ENCODE data around the gene PARD3B. TPM values are rescaled to one million over a fixed set of nuclear protein-coding genes. Genes with fewer than 3 reads are reported as not detected.

PARD3B gene
- total RNA-seq, 1 experiment from 2014 or later: 5.8 TPM

DNA sequence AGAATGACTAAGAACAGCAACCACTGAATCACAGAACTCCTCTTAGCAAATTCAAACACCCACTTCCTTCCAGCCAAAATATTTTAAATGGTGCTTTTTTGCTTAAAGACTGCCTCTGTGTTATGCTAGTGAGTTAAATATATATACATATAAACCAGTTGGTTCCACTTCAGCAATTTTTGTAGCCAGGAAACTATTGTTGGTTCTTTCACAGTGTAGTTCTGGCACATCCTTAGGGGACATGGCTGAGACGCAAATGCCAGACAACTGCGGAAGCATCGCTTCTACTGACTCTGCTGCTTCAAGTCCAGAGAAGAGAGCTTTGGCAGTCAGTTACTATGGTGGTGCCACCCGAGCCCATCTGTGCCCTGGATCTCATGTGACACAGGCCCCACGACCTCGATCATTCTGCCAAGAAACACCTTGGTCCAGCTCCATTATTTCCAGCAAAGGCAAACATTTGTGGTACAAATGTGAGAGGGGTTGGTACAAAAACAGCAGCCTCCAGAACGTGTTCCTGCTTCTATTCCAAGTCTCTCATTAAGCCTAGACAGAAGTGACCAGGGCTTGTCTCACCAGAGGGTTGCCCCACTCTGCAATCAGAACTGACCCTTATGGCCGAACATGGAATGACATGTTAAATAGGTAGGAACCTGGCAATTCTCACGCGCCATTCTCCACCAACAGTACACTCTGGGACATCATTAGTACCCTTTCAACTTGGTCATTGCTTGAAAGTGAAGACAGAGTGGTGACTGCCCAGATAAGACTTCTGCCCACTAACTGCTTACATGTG is 1019.3 kb downstream of the PARD3B start:
- DNase-seq (ENCODE audit: extremely low read depth, low read depth): no peak

DNA sequence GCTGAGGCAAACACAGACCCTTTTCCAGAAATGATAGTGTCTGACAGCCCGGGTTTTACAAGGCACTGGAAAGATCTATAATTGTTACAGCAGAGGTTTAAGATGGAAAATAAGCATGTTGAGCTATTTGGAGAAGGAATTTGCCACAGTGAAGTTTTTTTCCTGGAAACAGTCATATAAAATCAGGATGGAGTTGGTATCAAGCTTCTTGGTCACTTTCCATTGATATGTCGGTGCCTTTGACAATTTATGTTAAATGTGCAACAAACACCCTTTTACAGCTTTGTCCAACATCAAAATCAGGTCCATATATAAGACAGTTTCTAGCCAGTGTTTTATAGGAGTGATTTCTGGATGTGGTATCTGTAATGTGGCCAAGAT is 1019.9 kb downstream of the PARD3B start:
- no peak for DNase-seq (ENCODE audit: extremely low read depth, low read depth)

DNA sequence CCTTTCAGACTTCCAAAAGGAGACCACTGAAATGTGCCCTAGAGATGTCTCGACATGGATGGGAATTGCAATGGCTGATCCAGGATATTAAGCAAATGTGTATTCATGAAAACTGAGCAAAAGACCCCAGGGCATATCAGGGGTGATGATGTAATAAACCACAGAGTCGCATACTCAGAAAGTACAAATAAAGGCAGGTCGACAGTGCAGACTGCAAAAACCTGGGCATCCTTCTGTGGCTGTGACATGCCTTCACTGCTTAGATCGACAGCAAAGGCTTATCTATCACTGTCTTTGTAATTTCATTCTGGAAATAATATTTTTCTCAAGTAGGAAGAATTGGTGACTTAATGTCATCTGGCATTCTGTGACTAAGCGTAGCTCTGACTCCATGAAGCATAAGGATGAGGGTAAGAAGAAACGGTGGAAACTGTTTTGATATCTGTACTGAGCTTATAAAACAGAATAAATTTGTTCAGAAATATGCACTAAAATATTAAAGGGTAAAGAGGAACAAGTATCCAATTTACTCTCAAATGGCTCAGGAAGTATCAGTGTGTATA is 1021.4 kb downstream of the PARD3B start:
- DNase-seq (ENCODE audit: extremely low read depth, low read depth): no peak

DNA sequence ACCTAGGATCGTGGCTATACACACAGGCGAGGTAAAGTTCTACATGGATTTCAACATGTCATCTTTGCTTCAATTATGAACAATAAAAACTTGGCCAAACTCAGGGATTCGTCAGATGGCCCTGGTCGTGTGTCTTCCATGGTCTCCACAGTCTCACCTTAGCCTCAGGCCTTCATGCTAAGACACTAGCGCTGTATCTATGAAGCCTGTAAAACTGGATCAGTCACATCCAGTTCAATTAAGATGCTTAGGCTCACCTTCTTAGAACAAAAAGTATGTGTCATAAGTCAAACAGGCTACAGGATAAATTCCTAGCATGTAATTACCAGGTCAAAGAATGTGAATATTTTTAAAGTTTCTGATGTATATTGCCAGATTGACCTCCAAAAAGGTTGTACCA is 1023.3 kb downstream of the PARD3B start:
- no peak for DNase-seq (ENCODE audit: extremely low read depth, low read depth)

DNA sequence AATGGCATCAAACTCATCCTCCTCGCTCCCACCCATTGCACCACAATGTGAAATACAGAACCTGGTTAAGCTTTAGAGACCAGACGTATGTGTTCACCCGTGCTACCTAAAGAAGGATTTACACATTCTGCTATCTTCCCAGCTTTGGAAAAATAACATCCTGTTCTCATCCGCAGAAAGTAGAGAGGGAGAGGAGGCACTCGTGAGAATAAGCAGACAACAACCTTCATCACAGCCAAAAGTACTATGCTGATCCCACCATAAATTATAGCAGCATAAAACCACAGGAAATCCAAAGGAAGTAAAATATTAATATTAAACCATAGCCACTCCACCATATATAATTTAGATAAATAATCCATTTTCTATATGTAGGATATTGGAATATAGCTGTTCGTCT is 1025.4 kb downstream of the PARD3B start:
- no peak for DNase-seq (ENCODE audit: extremely low read depth, low read depth)

DNA sequence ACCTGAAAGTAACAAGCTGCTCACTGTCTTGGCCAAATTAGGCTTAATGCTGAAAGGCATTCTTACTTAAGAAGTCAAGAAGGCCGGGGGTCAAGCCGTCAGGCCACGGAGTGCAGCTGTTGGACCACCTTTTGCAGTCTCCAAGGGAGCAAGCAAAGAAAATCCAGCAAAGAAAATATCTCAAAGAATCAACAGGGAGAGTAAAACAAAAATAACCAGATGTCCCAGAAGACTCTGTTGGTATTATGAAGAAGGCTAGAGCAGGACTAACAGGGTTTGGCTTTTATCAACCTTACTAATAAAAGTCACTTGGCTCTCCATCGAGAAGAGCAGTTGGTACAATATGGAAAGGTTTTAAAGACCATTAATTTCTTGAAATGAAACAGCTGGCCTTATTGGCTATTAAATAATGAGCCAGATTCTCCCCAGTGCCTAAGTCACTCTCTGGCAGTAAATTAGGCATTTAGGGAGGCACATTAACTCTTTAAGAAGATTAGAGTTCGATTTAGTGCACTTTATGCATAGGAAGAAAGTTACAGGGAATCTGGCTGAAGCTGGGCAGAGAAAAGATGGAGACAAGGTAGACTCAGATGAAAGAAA is 1026.2 kb downstream of the PARD3B start:
- DNase-seq (ENCODE audit: extremely low read depth, low read depth): no peak

DNA sequence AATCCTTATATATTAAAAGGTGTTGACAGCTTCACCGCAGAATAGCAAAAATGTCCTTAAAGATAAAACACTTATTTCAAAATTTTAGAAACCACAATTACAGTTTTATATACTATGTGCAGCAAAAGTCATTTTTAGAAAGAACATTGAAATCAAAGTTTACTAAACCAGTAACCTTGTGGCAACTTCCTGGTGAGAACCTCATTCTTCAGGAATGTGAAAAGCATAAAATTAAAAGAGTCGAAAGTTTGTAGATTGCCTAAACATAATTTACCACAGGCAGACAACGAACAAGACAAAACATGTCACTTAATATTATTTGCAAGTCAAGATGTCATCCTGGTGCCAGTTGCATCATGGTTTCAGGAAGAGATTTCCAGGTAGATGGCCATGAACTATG is 1028.7 kb downstream of the PARD3B start:
- DNase-seq (ENCODE audit: extremely low read depth, low read depth): no peak

DNA sequence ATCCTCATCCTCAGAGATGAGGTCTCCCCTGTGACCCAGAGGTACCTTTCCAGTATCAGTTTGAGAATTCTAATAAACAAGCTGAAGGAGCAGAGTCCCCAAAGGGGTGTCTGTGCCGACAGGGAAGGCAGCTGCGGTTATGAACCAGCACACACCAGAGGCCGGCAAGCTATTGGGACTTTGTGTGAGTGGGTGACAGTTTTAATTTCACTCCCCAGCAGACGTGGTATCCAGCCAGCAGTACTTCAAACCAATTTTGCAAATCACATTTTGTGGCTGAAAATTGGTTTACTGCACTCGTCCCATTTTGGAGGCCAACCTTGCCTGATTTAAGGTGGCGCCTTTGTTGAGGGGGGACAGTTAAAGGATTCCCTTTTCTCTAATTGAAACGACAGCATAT is 1034.1 kb downstream of the PARD3B start:
- no peak for DNase-seq (ENCODE audit: extremely low read depth, low read depth)

DNA sequence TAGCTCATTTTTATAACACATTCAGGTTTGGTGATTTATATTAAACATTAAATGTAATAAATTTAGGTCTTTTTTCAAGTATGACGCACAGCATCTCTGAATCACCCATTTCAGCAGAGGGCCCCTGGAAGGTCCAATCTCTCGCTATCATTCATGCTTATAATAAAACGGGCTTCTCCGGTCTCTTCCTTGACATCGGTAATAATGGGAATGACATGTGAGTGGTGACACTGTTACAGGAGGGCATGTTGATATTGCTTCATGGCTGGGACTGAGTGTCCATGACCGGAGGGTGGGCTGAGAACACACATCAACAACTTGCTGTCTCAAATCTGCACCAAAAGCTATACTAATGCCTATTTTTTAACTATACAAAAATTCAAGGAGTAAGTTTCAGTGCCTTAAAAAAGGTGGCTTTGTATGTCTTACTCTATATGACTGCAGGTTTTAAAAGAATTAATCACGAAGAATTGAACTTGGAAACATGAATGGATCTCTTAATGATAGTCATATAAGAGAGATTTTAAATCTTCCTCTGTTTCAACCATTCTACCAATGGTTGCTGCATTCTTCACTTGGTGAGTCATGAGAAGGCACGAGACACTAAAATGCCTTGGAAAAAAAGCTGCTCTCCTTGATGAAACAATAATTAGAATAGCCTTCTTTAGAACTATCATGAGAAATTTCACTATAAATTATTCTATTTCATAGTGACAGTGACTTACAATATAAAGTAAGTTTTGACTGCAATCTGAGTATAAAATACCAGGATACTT is 1035.1 kb downstream of the PARD3B start:
- no peak for DNase-seq (ENCODE audit: extremely low read depth, low read depth)

DNA sequence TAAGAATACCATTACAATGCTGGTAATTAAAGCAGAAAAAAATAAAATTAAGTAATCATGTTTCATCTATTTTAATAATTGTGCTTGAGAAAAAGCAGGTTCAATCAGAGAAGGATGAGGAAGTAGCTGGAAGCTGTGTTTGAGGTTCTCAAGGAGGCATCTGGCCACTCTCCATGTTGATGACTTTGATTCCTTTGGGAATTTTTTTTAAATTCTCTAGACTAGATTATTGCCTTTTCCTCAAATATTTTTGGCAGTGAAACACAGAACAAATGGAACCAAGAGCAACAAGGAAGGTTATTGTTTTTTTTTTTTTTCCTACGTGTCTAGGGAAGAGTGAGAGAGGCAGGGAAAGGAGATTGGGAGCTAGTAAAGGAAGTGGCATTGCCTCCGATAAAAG is 1037.1 kb downstream of the PARD3B start:
- DNase-seq (ENCODE audit: extremely low read depth, low read depth): no peak

DNA sequence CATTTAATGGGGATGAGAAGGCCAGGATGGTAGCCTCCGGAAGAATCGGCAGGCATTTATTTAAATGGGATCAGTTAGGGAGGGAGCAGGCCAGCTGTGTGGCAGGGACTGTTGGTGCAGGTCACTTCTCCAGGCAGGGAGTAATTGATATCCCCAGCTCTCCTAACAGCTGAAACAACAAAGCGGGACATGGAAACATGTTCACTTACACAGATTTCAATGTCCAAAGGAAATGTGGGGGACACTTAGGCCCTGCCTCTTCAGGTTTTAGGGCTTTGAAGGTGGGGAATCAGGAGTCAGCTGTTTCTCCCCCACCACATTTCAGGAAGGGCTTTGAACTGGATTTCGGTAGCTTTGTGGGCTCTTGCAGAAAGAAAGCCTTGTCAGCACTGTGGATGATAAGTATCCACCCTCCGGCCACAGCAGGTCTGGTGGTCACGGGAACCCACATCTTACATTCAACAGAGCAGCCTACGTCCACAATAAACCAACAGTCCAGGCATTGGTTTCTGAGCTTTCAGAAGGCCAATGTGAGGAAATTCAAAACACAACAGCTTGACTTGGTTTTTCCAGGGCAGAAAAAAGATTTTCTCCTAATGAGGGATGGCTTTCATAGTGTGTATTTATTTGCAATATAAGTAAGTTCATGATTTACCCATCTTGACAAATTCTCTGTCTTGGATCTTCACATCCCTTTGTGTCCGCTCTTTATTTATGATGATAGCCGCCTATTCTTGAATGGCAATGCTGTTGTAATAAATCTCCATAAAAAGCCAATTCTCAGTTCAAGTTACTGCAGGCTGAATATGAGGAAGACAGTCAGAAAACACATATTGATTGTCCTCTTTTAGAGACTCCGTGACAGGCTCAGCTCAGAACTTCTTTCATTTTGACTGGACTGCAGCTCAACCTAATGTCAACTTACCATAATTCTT is 1040.4 kb downstream of the PARD3B start:
- no peak for DNase-seq (ENCODE audit: extremely low read depth, low read depth)

DNA sequence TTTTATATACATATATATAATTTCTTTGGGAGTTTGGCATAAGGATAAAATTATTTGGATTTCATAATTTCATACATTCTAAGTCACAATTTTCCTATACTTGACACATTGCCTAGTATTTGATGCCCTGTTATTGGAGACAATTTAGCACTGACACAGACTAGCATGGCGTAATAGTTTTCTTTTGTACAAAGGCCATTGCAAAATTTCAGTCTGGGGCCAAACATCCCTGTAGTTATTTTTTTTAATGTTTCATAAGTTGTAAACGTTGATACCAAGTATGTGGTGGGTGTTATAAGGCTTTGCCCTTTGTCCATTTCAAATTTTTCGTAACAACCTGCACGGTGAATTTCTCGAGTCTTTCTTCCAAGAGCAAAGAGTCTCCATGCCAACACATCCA is 1041.4 kb downstream of the PARD3B start:
- DNase-seq (ENCODE audit: extremely low read depth, low read depth): no peak

DNA sequence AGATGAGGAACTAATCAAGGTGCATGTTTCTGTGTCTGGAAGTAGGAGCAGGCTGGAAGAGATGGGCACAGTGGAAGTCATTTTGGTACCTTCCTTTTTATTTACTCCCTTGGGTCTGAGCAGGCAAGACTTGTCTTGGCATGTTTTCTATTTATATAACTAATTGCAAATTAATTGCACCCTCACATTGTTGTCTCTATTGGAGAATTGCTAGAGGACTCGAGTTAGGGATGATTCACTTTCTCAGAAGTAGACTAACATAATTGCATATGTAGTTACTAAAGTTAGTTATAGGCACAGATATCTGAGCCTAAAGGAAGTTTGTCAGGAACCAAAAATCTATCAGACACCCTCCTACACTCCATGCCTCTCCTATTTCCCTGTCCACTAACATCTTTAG is 1044.2 kb downstream of the PARD3B start:
- DNase-seq (ENCODE audit: extremely low read depth, low read depth): no peak

DNA sequence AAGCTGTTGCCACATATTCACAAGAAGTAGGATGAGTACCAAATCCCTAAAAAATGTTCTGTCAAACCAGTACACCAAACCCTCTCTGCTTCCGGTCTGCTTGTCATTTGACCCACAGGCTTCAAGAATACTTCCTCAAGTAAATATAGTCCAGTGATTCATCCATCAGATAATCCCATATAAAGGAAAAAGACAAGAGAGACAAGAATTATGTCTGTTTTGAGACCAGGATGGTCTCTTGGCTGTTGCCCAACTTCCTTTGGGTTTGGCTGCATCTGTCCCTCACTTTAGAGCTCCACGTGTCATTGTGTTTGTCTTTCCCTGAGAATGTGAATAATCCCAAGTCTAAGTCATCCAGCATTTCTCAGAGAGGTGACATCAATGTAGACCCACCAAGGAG is 1045.5 kb downstream of the PARD3B start:
- DNase-seq (ENCODE audit: extremely low read depth, low read depth): no peak

DNA sequence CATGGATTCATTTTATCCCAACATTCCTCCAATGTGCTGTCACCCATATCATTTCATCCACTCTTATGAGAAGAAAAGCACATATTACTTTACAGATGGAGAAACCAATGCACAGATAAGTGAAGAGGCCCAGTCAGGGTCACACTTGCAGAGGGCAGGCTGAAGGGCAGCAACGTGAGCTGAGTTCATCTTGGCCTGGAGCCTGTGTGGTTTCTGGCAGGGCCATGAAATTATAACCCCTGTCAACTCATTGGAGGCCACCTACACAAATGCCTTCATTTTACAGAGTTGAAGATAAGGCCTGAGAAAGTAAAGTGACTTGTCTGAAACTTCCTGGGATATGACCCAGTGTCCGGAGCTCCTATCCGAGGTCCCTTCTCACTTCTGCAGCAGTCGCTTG is 1048.6 kb downstream of the PARD3B start:
- DNase-seq (ENCODE audit: extremely low read depth, low read depth): no peak

DNA sequence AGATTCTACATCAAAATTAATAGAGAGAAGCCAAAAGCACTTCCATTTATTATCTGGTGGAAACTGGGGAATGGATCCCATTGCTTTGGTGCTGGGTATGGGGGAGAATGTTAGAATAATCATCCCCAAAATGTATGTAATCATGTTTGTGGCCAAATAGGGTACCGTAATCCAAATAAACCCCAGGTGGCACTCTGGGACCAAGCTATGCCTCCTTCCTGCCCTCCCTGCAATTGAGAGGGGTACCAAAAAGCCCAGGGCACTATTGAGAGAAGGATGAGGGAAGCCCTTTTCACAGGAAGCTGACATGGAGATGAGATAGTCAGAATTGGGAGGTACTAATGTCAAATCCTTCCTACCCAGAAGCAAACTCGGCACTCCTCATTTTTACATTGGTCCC is 1051.3 kb downstream of the PARD3B start:
- no peak for DNase-seq (ENCODE audit: extremely low read depth, low read depth)

DNA sequence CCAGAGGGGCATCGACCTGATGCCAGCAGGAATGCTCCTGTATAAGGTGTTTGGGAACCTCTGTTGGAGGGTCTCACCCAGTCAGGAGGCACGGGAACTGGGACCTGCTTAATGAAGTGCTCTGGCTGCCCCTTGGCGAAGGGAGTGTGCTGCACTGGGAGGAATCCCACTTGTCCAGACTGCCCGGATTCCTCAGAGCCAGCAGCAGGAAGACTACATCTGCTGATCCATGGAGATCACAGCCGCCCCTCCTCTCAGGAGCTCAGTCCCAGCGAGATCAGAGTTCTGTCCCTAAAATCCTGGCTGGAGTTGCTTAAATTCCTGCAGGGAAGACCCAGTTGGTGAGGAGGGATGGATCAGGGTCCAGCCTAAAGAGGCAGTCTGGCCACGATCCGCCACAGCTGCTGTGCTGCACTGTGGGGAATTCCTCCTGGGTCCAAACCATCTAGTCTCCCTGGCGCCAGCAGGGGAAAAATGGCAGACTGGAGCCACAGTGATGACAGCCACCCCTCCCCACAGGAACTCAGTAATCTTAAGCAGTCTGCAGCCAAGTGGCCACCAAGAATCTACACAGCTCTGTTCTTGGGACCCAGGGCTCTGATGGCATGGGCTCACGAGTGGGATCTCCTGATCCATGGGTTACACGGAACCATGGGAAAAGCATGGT is 1060.5 kb downstream of the PARD3B start:
- no peak for DNase-seq (ENCODE audit: extremely low read depth, low read depth)

DNA sequence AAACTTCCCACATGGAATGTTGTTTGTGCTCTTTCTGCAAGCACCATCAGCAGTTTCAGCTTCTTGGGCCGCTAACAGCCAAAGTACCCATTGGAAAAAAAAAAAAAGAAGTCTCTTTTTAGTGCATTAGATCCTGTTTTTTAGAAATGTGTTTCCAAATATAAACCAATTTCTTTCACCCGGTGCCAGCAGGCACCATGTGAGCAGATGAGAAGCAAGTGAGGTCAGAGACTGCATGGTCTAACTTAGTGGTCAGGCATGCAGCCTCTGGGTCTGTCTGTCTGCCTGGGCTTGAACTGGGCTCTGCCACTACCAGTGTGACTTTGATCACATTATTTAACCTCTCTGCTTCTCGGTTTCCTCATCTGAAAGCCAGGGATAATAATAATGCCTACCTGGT is 1061.9 kb downstream of the PARD3B start:
- DNase-seq (ENCODE audit: extremely low read depth, low read depth): no peak

DNA sequence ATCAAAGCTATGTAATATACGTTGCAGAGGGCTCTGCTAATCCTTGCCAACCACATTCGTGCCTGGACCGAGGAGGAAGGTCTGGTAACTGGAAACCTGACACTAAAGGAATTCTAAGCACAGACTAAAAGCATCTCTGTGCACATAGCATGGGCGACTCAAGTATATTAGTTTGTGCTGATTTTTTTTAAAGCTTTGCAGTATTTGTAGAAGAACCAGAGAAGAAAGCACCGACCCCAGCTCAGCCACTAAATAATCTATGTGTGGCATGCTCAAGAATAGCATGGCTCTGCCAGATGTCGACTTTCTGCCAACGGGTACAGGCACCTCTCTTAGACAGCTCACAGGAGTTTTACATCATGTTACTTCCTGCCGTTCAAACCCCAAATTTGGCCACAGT is 1063.8 kb downstream of the PARD3B start:
- DNase-seq (ENCODE audit: extremely low read depth, low read depth): no peak

DNA sequence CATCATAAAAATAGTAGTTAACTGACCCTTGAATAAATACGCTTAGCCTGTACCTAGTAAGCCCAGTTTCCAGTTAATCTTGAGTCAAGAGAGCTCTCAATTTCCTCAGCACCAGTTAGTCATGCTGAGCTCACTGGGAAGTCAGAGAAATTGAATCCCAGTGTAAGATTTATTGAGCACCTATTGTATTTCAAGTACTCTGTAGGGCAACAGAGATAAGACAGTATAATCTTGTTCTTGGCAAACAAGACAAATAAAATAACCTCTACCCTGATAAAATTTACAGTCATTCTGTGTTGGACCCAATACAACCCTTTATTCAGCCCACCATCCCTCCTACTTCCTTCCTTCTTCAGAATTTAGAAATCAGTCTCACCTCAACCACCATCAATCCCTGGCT is 1065.2 kb downstream of the PARD3B start:
- DNase-seq (ENCODE audit: extremely low read depth, low read depth): no peak

All from NCI-H460 (cell line).